SH-SY5Y (cell line): ENCODE data around the gene NBEA.

ENCODE experiments used
- GATA2 ChIP-seq: IDR thresholded peaks from 2 replicates; pipeline ENCODE4 v1.6.1; 2011; ENCODE audit warnings: mild to moderate bottlenecking, low read depth, low read length
- GATA3 ChIP-seq: IDR thresholded peaks from 2 replicates; pipeline ENCODE4 v1.6.1; 2011; ENCODE audit warnings: low read depth, mild to moderate bottlenecking, low read length, moderate library complexity

DNA sequence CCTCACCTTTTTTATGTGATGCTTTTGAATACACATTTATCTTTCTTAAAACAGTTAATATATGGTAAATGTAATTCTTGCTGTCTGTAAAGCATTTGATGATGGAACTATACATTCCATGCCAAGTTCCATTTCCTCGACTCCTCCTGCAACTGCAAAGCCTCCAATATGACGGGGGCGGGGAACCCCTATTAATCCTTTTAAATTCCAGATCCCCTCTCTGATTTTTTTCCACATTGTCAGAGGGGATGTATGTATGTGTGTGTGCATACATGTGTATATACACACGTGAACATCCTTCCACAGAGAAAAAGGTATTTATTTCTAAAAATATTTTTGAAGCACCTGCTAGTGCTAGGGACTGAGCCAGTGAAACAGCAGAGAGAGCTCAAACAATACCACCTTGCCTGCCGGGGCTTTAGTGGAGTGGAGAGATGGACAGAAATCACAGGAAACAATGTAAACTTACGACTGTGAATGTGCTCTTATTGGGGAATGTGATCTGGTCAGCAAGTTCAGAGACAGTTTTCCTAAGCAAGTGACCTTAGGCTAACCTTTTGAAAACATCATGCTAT, 559.7 kb downstream of the NBEA start:
- TF ChIP-seq GATA3 (no peak), GATA2 (no peak)
